WTC11 (cell line): ENCODE data around the gene KPNB1. TPM values are rescaled to one million over a fixed set of nuclear protein-coding genes. Genes with fewer than 3 reads are reported as not detected.

ENCODE experiments used
- ATF3 ChIP-seq: sonication (generic); formaldehyde crosslinking; conservative IDR thresholded peaks from 2 replicates; pipeline ENCODE4 v1.8.1; 2022; ENCODE audit warnings: mild to moderate bottlenecking, missing genetic modification reagents
- CREB1 ChIP-seq: sonication (generic); formaldehyde crosslinking; IDR thresholded peaks from 2 replicates; pipeline ENCODE4 v1.8.0; 2023; ENCODE audit warnings: mild to moderate bottlenecking, missing genetic modification reagents
- ELF4 ChIP-seq: sonication (generic); formaldehyde crosslinking; IDR thresholded peaks from 2 replicates; pipeline ENCODE4 v1.8.1; 2022; ENCODE audit warnings: low read depth, mild to moderate bottlenecking, moderate library complexity, missing genetic modification reagents
- ERG ChIP-seq: fragments of 250-450 bp; sonication (Bioruptor Pico); IDR thresholded peaks from 2 replicates; pipeline ENCODE4 v1.8.0; 2021; ENCODE audit warnings: mild to moderate bottlenecking
- GABPB1 ChIP-seq: sonication (generic); formaldehyde crosslinking; IDR thresholded peaks from 2 replicates; pipeline ENCODE4 v1.8.1; 2023; ENCODE audit warnings: mild to moderate bottlenecking, missing genetic modification reagents
- MXD4 ChIP-seq: fragments of 250-450 bp; sonication (Bioruptor Pico); IDR thresholded peaks from 2 replicates; pipeline ENCODE4 v1.8.0; 2021; ENCODE audit warnings: mild to moderate bottlenecking, moderate library complexity, borderline replicate concordance
- NFATC4 ChIP-seq: fragments of 250-450 bp; sonication (Bioruptor Pico); IDR thresholded peaks from 2 replicates; pipeline ENCODE4 v1.9.0; 2021; ENCODE audit warnings: mild to moderate bottlenecking
- NR1H2 ChIP-seq: sonication (generic); formaldehyde crosslinking; IDR thresholded peaks from 2 replicates; pipeline ENCODE4 v1.9.0; 2021; ENCODE audit warnings: mild to moderate bottlenecking, moderate library complexity, missing genetic modification reagents
- PREB ChIP-seq: sonication (generic); formaldehyde crosslinking; IDR thresholded peaks from 2 replicates; pipeline ENCODE4 v1.8.1; 2022; ENCODE audit warnings: mild to moderate bottlenecking, missing genetic modification reagents, moderate library complexity, borderline replicate concordance
- PRRX2 ChIP-seq: fragments of 250-450 bp; sonication (Bioruptor Pico); IDR thresholded peaks from 2 replicates; pipeline ENCODE4 v1.8.0; 2021; ENCODE audit warnings: mild to moderate bottlenecking
- STAT6 ChIP-seq: sonication (generic); formaldehyde crosslinking; conservative IDR thresholded peaks from 2 replicates; pipeline ENCODE4 v1.8.1; 2023; ENCODE audit warnings: mild to moderate bottlenecking, low read depth, missing genetic modification reagents, moderate library complexity
- TCF7 ChIP-seq: sonication (generic); formaldehyde crosslinking; IDR thresholded peaks from 2 replicates; pipeline ENCODE4 v1.8.0; 2022; ENCODE audit warnings: mild to moderate bottlenecking, low read depth, missing genetic modification reagents, moderate library complexity
- TEAD1 ChIP-seq: sonication (generic); formaldehyde crosslinking; IDR thresholded peaks from 2 replicates; pipeline ENCODE4 v1.8.0; 2022; ENCODE audit warnings: mild to moderate bottlenecking, missing genetic modification reagents
- TP53 ChIP-seq: sonication (generic); formaldehyde crosslinking; IDR thresholded peaks from 2 replicates; pipeline ENCODE4 v1.8.1; 2023; ENCODE audit warnings: mild to moderate bottlenecking, missing genetic modification reagents
- ZBTB21 ChIP-seq: sonication (generic); formaldehyde crosslinking; IDR thresholded peaks from 2 replicates; pipeline ENCODE4 v1.8.1; 2023; ENCODE audit warnings: mild to moderate bottlenecking, missing genetic modification reagents, borderline replicate concordance
- ZNF219 ChIP-seq: sonication (generic); formaldehyde crosslinking; IDR thresholded peaks from 2 replicates; pipeline ENCODE4 v1.8.0; 2023; ENCODE audit warnings: missing genetic modification reagents, mild to moderate bottlenecking, borderline replicate concordance
- ZNF396 ChIP-seq: fragments of 250-450 bp; sonication (Bioruptor Pico); IDR thresholded peaks from 2 replicates; pipeline ENCODE4 v1.8.0; 2021; ENCODE audit warnings: mild to moderate bottlenecking, moderate library complexity, borderline replicate concordance
- ZSCAN18 ChIP-seq: fragments of 250-450 bp; sonication (Bioruptor Pico); IDR thresholded peaks from 2 replicates; pipeline ENCODE4 v2.1.2; 2022; ENCODE audit warnings: mild to moderate bottlenecking, moderate library complexity
- total RNA-seq: library from RNA; stranded (reverse); gene quantifications from 3 replicates; pipeline ENCODE4 v1.2.3, GENCODE V29; 2021
- TF ChIP-seq, protein P1 (sequence below): sonication (generic); formaldehyde crosslinking; IDR thresholded peaks from 2 replicates; pipeline ENCODE4 v1.8.0; 2022; ENCODE audit warnings: mild to moderate bottlenecking, missing genetic modification reagents
- TF ChIP-seq, protein P2 (sequence below): fragments of 200-600 bp; IDR thresholded peaks from 2 replicates; pipeline ENCODE4 v1.8.0; 2022; ENCODE audit warnings: antibody characterized with exemption
- TF ChIP-seq, protein P3 (sequence below): fragments of 250-450 bp; sonication (Bioruptor Pico); IDR thresholded peaks from 2 replicates; pipeline ENCODE4 v1.9.0; 2021; ENCODE audit warnings: moderate library complexity, mild to moderate bottlenecking, inconsistent platforms, borderline replicate concordance
- TF ChIP-seq, protein P4 (sequence below): sonication (generic); formaldehyde crosslinking; IDR thresholded peaks from 2 replicates; pipeline ENCODE4 v1.8.1; 2022; ENCODE audit warnings: low read depth, mild to moderate bottlenecking, moderate library complexity, missing genetic modification reagents, borderline replicate concordance
- TF ChIP-seq, protein P5 (sequence below): sonication (generic); formaldehyde crosslinking; IDR thresholded peaks from 2 replicates; pipeline ENCODE4 v1.8.1; 2023; ENCODE audit warnings: mild to moderate bottlenecking, missing genetic modification reagents

The KPNB1 gene
- total RNA-seq, 1 experiment from 2014 or later = 506 TPM

DNA sequence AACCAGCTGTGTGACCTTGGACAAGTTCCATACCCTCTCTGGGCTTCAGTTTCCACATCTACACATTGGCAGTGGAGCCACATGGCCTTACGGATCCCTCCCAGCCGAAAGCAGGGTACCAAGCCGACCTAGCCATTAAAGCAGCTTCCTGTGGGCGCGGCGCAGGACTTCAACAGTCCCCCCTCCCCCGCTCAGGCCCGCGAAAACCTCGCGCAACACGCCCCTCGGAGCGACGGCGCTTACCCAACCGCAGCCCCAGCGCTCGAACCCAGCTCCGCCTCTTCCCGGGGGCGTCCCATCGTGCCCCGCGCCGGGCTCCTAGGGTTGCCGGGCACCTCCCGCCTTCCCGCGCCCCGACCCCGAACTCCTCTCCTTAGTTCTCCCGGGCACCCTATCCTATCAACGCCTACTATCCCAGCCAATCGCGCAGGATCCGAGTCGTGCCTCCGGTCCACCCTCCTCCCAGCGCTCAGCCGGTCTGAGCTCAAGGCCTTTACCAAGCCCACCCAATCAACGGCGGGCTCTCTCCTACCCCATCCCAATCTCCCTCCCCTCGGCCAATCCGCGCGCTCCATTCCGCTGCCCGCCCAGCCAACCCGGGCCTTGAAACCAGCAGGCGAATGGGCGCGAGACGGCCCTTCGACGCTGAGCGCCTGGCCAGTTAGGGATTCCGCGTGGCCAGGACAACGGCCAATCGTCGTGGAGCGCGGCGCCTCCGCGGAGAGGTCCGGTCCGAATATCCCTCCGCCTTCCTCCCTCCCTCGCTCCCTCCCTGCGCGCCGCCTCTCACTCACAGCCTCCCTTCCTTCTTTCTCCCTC lies at the start of gene KPNB1 (continued):
- TF ChIP-seq, protein P1, sequence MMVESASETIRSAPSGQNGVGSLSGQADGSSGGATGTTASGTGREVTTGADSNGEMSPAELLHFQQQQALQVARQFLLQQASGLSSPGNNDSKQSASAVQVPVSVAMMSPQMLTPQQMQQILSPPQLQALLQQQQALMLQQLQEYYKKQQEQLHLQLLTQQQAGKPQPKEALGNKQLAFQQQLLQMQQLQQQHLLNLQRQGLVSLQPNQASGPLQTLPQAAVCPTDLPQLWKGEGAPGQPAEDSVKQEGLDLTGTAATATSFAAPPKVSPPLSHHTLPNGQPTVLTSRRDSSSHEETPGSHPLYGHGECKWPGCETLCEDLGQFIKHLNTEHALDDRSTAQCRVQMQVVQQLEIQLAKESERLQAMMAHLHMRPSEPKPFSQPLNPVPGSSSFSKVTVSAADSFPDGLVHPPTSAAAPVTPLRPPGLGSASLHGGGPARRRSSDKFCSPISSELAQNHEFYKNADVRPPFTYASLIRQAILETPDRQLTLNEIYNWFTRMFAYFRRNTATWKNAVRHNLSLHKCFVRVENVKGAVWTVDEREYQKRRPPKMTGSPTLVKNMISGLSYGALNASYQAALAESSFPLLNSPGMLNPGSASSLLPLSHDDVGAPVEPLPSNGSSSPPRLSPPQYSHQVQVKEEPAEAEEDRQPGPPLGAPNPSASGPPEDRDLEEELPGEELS = peak; percentile 96
- TF ChIP-seq ELF4 (CRISPR knock-in tag) (0 out of 2 replicates have a peak, but pooled peaks have one; percentile 35), TEAD1 (peak; percentile 92; the same call in 1 of the 2 replicates), PRRX2 (CRISPR knock-in tag) (no peak), ATF3 (CRISPR knock-in tag) (0 out of 2 replicates have a peak, but pooled peaks have one; percentile 33), PREB (CRISPR knock-in tag) (peak; percentile 46; the same call in 1 of the 2 replicates), ZSCAN18 (peak; percentile 87), CREB1 (CRISPR knock-in tag) (peak; percentile 85), MXD4 (CRISPR knock-in tag) (no peak), NR1H2 (CRISPR knock-in tag) (no peak), TP53 (no peak), TCF7 (peak; percentile 65; the same call in 1 of the 2 replicates), ZNF219 (peak; percentile 87), ERG (CRISPR knock-in tag) (no peak), ZNF396 (CRISPR knock-in tag) (no peak), ZBTB21 (no peak), NFATC4 (CRISPR knock-in tag) (0 out of 2 replicates have a peak, but pooled peaks have one; percentile 28), STAT6 (CRISPR knock-in tag) (no peak), GABPB1 (CRISPR knock-in tag) (peak; percentile 86)
- TF ChIP-seq, protein P2, sequence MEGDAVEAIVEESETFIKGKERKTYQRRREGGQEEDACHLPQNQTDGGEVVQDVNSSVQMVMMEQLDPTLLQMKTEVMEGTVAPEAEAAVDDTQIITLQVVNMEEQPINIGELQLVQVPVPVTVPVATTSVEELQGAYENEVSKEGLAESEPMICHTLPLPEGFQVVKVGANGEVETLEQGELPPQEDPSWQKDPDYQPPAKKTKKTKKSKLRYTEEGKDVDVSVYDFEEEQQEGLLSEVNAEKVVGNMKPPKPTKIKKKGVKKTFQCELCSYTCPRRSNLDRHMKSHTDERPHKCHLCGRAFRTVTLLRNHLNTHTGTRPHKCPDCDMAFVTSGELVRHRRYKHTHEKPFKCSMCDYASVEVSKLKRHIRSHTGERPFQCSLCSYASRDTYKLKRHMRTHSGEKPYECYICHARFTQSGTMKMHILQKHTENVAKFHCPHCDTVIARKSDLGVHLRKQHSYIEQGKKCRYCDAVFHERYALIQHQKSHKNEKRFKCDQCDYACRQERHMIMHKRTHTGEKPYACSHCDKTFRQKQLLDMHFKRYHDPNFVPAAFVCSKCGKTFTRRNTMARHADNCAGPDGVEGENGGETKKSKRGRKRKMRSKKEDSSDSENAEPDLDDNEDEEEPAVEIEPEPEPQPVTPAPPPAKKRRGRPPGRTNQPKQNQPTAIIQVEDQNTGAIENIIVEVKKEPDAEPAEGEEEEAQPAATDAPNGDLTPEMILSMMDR = no peak
- TF ChIP-seq, protein P3, sequence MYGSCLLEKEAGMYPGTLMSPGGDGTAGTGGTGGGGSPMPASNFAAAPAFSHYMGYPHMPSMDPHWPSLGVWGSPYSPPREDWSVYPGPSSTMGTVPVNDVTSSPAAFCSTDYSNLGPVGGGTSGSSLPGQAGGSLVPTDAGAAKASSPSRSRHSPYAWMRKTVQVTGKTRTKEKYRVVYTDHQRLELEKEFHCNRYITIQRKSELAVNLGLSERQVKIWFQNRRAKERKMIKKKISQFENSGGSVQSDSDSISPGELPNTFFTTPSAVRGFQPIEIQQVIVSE (CRISPR knock-in tag) = no peak
- TF ChIP-seq, protein P4, sequence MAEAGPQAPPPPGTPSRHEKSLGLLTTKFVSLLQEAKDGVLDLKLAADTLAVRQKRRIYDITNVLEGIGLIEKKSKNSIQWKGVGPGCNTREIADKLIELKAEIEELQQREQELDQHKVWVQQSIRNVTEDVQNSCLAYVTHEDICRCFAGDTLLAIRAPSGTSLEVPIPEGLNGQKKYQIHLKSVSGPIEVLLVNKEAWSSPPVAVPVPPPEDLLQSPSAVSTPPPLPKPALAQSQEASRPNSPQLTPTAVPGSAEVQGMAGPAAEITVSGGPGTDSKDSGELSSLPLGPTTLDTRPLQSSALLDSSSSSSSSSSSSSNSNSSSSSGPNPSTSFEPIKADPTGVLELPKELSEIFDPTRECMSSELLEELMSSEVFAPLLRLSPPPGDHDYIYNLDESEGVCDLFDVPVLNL (CRISPR knock-in tag) = peak; percentile 35
- TF ChIP-seq, protein P5, sequence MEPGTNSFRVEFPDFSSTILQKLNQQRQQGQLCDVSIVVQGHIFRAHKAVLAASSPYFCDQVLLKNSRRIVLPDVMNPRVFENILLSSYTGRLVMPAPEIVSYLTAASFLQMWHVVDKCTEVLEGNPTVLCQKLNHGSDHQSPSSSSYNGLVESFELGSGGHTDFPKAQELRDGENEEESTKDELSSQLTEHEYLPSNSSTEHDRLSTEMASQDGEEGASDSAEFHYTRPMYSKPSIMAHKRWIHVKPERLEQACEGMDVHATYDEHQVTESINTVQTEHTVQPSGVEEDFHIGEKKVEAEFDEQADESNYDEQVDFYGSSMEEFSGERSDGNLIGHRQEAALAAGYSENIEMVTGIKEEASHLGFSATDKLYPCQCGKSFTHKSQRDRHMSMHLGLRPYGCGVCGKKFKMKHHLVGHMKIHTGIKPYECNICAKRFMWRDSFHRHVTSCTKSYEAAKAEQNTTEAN (CRISPR knock-in tag) = peak; percentile 76; the same call in 1 of the 2 replicates
